Right lobe of liver (tissue), 6 donors: Measurements from ENCODE around the gene UTP15. TPM values are rescaled to one million over a fixed set of nuclear protein-coding genes. Genes with fewer than 3 reads are reported as not detected.

Source experiments
- ATAC-seq, 4 donors: fragments of 200-7000 bp; cut with Tn5 transposase; one replicate each; pipeline ENCODE4 v1.9.1; 2020; ENCODE audit warnings: mild to moderate bottlenecking in 4 of 4, moderate library complexity in 4 of 4
- DNase-seq, 3 donors: peaks; one replicate each; pipeline ENCODE4 v3.0.0-alpha.2; 2020
- H3K27ac ChIP-seq, 3 donors: fragments of 200-600 bp; one replicate each; pipeline ENCODE4 v1.8.0; 2022
- H3K27me3 ChIP-seq, 2 donors: fragments of 200-600 bp; one replicate each; pipeline ENCODE4 v1.8.0; 2022
- H3K36me3 ChIP-seq, 4 donors: fragments of 200-600 bp; sonication (generic) in 1 of 4; one replicate each; pipeline versions ENCODE4 v1.5.1 to v1.8.0; 2017 to 2022; ENCODE audit warnings: control low read depth in 1 of 4
- H3K4me1 ChIP-seq, 4 donors: fragments of 200-600 bp; sonication (generic) in 1 of 4; one replicate each; pipeline versions ENCODE4 v1.5.1 to v1.8.0; 2017 to 2022; ENCODE audit warnings: control low read depth in 1 of 4
- H3K4me3 ChIP-seq, 3 donors: fragments of 200-600 bp; one replicate each; pipeline ENCODE4 v1.8.0; 2022
- H3K9me3 ChIP-seq, 4 donors: fragments of 200-600 bp; sonication (generic) in 1 of 4; one replicate each; pipeline versions ENCODE4 v1.5.1 to v1.8.0; 2017 to 2022; ENCODE audit warnings: control low read depth in 1 of 4
- POLR2A ChIP-seq: fragments of 450-650 bp; IDR thresholded peaks from one replicate; pipeline ENCODE4 v1.6.1; 2017; ENCODE audit warnings: antibody characterized with exemption, mild to moderate bottlenecking
- WGBS: methylation state at CpG from one replicate; pipeline ENCODE4 v1.1.6; 2018; ENCODE audit warnings: low coverage, low lambda C conversion rate; ENCODE audit not compliant: insufficient coverage; ENCODE audit errors: missing lambda C conversion rate; 5-methylcytosine and 5-hydroxymethylcytosine counted together
- intact Hi-C, 2 donors: fragments of 100-400 bp; cut with DNase I; formaldehyde crosslinking; loops; one replicate each; pipeline versions ENCODE4 v1.11.2 to v1.14.1; 2022
- total RNA-seq, 6 experiments: library from RNA; depleted of rRNA in 2 of 6; stranded (reverse); fragments of >200 nt in 2 of 6; fragmentation: NEBNext Ultra II Directional in 3 of 6; extraction: Animal tissue kit (Norgen Biotek cat#: 25700) in 3 of 6; gene quantifications; one replicate each; pipeline versions ENCODE4 v1.1.0 to v1.2.4, GENCODE V29; 2016 to 2023
- TF ChIP-seq, protein P1 (sequence below), 4 donors: fragments of 200-600 bp in 3 of 4; fragments of 450-650 bp in 1 of 4; IDR thresholded peaks; one replicate each; pipeline versions ENCODE4 v1.5.1 to v1.8.0; 2016 to 2022; ENCODE audit warnings: antibody characterized with exemption in 4 of 4, mild to moderate bottlenecking in 2 of 4
- donor health status: DM: no; HTN: yes; CAD: no.
- donor health status: DM: no; HTN: no; CAD: no.
- donor health status: DM: no; HTN: no; CAD: no.
- donor health status: DM: no; HTN: yes; CAD: no.
- donor health status: DM: no; HTN: yes; CAD: no.

UTP15 gene
- total RNA-seq, 6 experiments from 2014 or later: 6.0 to 16.5 (median 10.6) TPM

DNA sequence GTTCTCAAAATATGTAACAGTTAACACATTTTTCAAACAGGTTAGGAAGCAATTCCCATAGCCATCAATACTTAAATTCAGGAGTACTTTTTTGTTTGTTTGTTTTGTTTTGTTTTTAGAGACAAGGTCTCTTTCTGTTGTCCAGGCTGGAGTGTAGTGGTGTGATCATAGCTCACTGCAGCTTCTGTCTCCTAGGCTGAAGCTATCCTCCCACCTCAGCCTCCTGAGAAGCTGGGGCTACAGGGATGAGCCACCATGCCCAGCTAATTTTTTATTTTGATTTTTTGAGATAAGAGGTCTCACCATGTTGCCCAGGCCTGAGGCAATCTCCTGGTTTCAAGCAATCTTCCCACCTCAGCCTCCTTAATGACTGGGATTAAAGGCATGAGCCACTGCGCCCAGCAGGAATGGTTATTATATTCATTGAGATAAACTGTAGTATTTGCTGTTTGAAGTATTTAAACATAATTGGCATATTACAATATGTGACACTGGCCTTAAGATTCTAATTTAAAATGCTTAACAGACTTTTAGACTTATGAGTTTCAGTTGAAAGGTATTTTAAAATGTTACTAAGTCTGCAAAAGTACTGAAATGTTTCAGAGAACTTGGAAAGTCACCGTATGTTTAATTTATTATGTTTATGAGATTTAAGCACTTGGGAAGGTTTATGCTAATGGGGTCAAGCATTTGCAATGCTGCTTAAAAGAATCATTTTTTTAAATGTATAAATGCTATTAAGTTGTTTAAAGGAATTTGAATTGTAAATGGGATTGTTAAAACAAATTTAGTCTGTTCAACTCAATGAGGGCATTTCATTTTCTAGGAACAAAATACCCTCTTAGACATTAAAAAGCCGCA, 17.0 kb downstream of the UTP15 start:
- no peak for TF ChIP-seq POLR2A
- TF ChIP-seq, protein P1, sequence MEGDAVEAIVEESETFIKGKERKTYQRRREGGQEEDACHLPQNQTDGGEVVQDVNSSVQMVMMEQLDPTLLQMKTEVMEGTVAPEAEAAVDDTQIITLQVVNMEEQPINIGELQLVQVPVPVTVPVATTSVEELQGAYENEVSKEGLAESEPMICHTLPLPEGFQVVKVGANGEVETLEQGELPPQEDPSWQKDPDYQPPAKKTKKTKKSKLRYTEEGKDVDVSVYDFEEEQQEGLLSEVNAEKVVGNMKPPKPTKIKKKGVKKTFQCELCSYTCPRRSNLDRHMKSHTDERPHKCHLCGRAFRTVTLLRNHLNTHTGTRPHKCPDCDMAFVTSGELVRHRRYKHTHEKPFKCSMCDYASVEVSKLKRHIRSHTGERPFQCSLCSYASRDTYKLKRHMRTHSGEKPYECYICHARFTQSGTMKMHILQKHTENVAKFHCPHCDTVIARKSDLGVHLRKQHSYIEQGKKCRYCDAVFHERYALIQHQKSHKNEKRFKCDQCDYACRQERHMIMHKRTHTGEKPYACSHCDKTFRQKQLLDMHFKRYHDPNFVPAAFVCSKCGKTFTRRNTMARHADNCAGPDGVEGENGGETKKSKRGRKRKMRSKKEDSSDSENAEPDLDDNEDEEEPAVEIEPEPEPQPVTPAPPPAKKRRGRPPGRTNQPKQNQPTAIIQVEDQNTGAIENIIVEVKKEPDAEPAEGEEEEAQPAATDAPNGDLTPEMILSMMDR (IDR thresholded peaks at IDR 0.05): no peak
- DNase-seq (no peak), ATAC-seq (no peak)
- Histone ChIP-seq H3K27ac (no peak overlapping the region), H3K4me3 (no peak overlapping the region), H3K4me1 (no peaks in the 10 kb centered on the region), H3K9me3 (no peaks in the 10 kb centered on the region), H3K36me3 (peaks cover 0 to 31% (median 10%) of the 10 kb centered on the region in 4 donors), H3K27me3 (no peaks in the 10 kb centered on the region)
- intact Hi-C loops: no loop called here
- 62% methylated on average over 3 of the region's 3 CpGs for WGBS

DNA sequence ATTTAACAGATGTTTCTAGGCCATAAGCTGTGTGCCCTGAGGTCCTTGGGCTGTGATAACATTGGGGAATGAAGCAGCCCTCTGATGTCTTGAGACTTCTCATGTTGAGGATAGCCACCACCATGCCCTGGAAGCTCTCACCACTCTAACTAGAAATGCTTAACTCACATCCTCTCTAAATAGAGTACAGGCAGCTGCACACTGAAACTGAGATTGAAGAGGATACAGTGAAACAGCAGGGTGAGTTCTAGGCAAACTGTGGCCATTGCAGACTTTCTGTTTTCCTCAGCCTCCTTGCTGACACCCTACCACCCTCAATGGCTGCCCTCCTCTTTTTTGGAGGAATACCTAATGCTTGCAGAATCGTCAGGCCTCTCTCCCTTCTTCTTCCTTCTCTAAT, 22.4 kb downstream of the UTP15 start:
- TF ChIP-seq, protein P1 (IDR thresholded peaks at IDR 0.05): no peak
- no peak for TF ChIP-seq POLR2A
- Histone ChIP-seq H3K9me3 (no peaks in the 10 kb centered on the region), H3K36me3 (no peaks in the 10 kb centered on the region), H3K27me3 (no peaks in the 10 kb centered on the region), H3K4me3 (no peak overlapping the region), H3K4me1 (no peaks in the 10 kb centered on the region), H3K27ac (no peak overlapping the region)
- WGBS: 50% methylated on average over 1 of the region's 1 CpG
- ATAC-seq (no peak), DNase-seq (no peak)
- intact Hi-C loops: loop anchor here (5.0 kb wide), 2 partner anchors 199 to 204 kb away; no protein-coding TSS in a partner anchor

DNA sequence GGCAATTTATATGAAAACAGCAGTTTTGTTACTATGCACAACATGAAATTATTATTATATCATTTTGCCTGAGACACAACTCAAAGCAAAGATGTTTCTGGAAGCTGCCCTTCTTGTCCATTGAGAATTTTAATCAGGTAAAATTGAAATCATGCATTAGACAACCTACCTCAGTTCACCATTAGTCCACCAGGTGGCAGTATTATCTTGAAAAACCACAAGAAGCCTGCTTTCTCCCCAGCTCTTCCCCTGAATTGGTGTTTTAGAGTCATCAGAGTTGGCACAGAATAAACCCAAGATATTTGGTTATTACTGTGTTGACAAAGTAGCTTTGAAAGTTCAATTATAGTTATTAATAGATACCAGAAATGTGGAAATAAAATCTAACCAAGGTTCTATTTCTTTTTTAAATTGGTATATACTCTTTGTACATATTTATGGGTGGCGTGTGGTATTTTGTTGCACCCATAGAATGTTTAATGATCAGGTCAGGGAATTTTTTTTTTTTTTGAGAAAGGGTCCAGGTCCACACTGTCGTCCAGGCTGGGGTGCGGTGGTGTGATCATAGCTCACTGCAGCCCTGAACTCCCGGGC, 25.7 kb downstream of the UTP15 start:
- TF ChIP-seq, protein P1 (IDR thresholded peaks at IDR 0.05): peak; percentile 89 to 95 (median 90)
- no peak for TF ChIP-seq POLR2A
- H3K36me3 ChIP-seq: no peaks in the 10 kb centered on the region
- no peaks in the 10 kb centered on the region for H3K27me3 ChIP-seq
- no peak overlapping the region for H3K4me3 ChIP-seq
- ATAC-seq (peak; percentile 92 to 95 (median 94)), DNase-seq (no peak)
- 43% methylated on average over 4 of the region's 4 CpGs for WGBS
- no peak overlapping the region for H3K27ac ChIP-seq
- intact Hi-C loops: no loop called here
- no peaks in the 10 kb centered on the region for H3K9me3 ChIP-seq
- no peaks in the 10 kb centered on the region for H3K4me1 ChIP-seq

DNA sequence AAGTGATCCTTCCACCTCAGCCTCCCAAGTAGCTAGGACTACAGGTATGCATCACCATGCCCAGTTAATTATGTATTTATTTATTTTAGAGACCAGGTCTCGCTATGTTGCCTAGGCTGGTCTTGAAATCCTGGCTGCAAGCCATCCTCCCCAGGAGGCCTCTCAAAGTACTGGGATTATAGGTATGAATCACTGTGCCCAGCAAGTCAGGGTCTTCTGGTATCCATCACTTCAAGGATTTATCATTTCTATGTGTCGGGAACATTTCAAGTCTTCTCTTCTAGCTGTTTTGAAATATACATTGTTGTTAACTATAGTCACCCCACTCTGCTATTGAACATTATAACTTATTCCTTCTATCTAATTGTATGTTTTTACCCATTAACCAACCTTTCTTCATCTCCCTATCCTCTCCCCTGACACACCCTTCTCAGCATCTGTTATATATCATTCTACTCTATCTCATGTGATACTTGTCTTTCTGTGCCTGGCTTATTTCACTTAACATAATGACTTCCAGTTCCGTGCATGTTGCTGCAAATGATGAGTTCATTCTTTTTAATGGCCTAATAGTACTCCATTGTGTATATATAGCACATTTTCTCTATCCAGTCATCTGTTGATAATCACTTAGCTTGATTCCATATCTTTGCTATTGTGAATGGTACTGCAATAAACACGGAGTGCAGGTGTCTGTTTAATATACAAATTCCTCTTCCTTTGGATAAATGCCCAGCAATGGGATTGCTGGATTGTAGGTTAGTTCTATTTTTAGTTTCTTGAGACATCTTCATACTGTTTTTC, 26.4 kb downstream of the UTP15 start:
- intact Hi-C loops: no loop called here
- H3K9me3 ChIP-seq: no peaks in the 10 kb centered on the region
- DNase-seq (no peak), ATAC-seq (no peak)
- WGBS: 52% methylated on average over 4 of the region's 4 CpGs
- H3K27ac ChIP-seq: no peak overlapping the region
- no peaks in the 10 kb centered on the region for H3K27me3 ChIP-seq
- H3K36me3 ChIP-seq: no peaks in the 10 kb centered on the region
- H3K4me1 ChIP-seq: no peaks in the 10 kb centered on the region
- no peak overlapping the region for H3K4me3 ChIP-seq
- no peak for TF ChIP-seq POLR2A
